Measurements from ENCODE around the gene SMAD7. TPM values are rescaled to one million over a fixed set of nuclear protein-coding genes. Genes with fewer than 3 reads are reported as not detected.

Gene SMAD7
- total RNA-seq, 2 experiments from 2014 or later = 244 to 254 TPM

DNA sequence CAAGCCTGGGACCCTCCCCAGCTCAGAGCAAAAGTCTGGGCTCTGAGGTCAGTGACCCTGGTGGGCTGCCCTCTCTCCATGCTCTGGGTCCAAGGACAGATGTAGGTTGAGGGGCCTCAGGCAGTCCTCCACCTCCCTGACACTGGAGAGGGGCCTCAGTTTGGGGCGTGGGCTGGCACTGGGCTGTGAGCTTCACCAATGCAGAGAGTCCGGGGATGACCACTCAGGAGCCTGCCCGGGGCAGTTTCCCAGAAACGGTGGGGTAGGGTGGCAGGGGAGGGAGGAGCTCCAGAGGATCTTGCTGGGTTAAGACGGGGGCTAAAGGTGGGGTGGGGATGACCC is 40.5 kb upstream of the SMAD7 start:
- no peak for DNase-seq
- Mint-ChIP-seq H3K27ac (no peak overlapping the region), H3K4me1 (ENCODE audit: low read depth) (peaks cover 4% of the 10 kb centered on the region), H3K27me3 (no peaks in the 10 kb centered on the region), H3K4me3 (no peak overlapping the region), H3K9me3 (no peaks in the 10 kb centered on the region), H3K36me3 (ENCODE audit: low read depth) (no peaks in the 10 kb centered on the region)
- Histone ChIP-seq H3K4me1 (ENCODE audit: insufficient read depth, low read length) (peaks cover 6% of the 10 kb centered on the region), H3K36me3 (ENCODE audit: insufficient read depth, low read length) (no peaks in the 10 kb centered on the region), H3K9me3 (ENCODE audit: control insufficient read depth in 1 of 2, insufficient read depth in 1 of 2, low read length in 2 of 2) (no peaks in the 10 kb centered on the region), H3K4me3 (ENCODE audit: low read length) (no peak overlapping the region), H3K27ac (ENCODE audit: low read depth in 1 of 2, low read length in 2 of 2) (no peak overlapping the region), H3K27me3 (ENCODE audit: control insufficient read depth in 1 of 2, insufficient read depth in 2 of 2, low read length in 2 of 2) (no peaks in the 10 kb centered on the region)
- ATAC-seq (ENCODE audit: poor library complexity) = no peak
- POLR2A ChIA-PET = no interaction called here
- CTCF ChIA-PET = no interaction called here
- TF ChIP-seq, protein P1, sequence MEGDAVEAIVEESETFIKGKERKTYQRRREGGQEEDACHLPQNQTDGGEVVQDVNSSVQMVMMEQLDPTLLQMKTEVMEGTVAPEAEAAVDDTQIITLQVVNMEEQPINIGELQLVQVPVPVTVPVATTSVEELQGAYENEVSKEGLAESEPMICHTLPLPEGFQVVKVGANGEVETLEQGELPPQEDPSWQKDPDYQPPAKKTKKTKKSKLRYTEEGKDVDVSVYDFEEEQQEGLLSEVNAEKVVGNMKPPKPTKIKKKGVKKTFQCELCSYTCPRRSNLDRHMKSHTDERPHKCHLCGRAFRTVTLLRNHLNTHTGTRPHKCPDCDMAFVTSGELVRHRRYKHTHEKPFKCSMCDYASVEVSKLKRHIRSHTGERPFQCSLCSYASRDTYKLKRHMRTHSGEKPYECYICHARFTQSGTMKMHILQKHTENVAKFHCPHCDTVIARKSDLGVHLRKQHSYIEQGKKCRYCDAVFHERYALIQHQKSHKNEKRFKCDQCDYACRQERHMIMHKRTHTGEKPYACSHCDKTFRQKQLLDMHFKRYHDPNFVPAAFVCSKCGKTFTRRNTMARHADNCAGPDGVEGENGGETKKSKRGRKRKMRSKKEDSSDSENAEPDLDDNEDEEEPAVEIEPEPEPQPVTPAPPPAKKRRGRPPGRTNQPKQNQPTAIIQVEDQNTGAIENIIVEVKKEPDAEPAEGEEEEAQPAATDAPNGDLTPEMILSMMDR (IDR thresholded peaks at IDR 0.05) = no peak
- intact Hi-C loops (cut with DNase I, micrococcal nuclease) = no loop called here

DNA sequence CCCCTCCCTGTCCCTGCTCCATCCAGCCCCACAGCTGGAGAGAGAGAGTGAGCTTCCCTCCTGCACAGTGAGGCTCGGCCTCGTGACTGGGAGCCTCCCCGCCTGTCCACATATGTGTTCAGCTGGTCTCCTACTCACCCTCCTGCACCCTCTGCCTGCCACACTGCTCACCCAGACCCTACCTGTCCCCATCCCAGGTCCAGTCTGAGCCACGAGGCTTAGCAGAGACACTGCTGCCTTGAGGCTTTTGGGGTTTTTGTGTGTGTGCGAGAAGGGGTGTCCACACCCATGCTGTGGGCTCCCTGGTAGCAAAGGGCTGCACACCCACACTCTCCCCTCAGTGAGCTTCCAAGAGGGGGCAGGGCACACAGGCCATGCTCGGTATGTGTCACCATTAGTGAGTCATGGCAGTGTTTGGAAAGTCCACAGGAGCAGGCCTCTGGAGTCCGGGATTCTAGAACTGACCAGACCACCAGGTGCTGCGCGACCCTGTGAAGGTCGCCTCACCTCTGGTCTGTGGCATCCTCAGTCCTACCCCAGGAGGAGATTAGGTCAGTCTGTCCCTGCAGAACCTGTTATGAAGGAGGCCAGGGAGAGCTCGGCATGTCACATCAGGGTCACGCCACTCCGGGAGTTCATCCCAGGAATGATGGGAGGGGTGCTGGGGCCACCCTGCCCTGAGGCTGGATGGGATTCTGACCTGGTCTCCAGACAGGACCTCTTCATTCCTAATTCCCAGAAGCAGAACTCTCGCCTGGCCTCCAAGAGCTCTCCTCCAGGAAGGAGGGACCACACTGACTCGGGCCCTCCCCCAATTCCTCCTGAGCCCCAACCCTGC is 39.9 kb upstream of the SMAD7 start:
- TF ChIP-seq, protein P1 (IDR thresholded peaks at IDR 0.05) = no peak
- no peaks in the 10 kb centered on the region for H3K27me3 Mint-ChIP-seq
- Histone ChIP-seq H3K4me3 (ENCODE audit: low read length) (no peak overlapping the region), H3K9me3 (ENCODE audit: control insufficient read depth in 1 of 2, insufficient read depth in 1 of 2, low read length in 2 of 2) (no peaks in the 10 kb centered on the region), H3K27me3 (ENCODE audit: control insufficient read depth in 1 of 2, insufficient read depth in 2 of 2, low read length in 2 of 2) (no peaks in the 10 kb centered on the region), H3K27ac (ENCODE audit: low read depth in 1 of 2, low read length in 2 of 2) (no peak overlapping the region), H3K4me1 (ENCODE audit: insufficient read depth, low read length) (peaks cover under 1% of the 10 kb centered on the region), H3K36me3 (ENCODE audit: insufficient read depth, low read length) (no peaks in the 10 kb centered on the region)
- POLR2A ChIA-PET = no interaction called here
- H3K27ac Mint-ChIP-seq = no peak overlapping the region
- DNase-seq (peak in 2 of 14 experiments; percentile 39 to 54), ATAC-seq (ENCODE audit: poor library complexity) (no peak)
- H3K4me1 Mint-ChIP-seq (ENCODE audit: low read depth) = no peaks in the 10 kb centered on the region
- H3K4me3 Mint-ChIP-seq = no peak overlapping the region
- intact Hi-C loops (cut with DNase I, micrococcal nuclease) = no loop called here
- no peaks in the 10 kb centered on the region for H3K9me3 Mint-ChIP-seq
- H3K36me3 Mint-ChIP-seq (ENCODE audit: low read depth) = no peaks in the 10 kb centered on the region
- CTCF ChIA-PET = no interaction called here

DNA sequence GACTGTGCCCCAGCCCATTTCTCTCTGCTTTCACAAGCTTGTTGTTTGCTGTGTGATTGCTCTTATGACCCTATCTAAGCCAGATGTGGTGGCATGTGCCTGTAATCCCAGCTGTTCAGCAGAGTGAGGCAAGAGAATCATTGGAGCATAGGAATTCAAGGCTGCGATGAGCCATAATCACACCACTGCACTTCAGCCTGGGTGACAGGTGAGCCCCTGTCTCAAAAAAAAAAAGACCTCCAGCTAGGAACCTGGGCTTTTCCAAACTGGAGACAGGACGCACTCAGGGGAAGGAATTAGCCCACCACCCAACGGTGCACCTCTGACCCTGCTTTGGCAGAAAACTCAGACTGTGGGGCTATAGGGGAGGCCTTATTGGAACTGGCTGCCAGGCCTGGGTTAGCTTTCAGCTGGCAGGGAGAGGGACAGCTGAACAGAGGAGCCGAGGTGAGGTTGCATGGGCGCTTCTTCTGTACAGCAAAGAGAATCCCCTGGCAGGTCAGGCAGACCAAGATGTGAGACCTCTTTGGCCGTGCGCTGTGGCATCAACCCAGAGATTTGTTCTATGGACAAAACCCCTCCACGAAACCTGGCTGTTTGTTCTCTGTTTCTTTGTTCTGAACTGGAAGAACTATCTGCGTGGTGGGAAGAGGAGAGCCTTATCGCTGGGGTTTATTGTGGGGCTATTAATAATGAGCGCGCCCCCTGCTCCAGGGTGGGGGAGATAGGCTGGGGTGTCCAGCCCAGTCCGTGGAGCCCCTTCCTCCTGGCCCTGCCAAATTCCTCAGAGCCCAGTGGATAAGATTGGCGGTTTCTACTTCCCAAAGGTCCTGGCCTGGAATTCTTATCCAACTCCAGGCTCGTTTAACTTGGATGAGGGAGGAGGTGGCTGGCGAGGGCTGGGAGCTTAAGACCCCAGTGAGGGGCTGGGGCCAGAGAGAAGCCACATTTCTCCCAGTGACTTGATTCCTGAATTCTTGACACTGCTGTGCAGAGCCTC is 38.8 kb upstream of the SMAD7 start:
- TF ChIP-seq, protein P1 (IDR thresholded peaks at IDR 0.05) = no peak
- no peaks in the 10 kb centered on the region for H3K27me3 Mint-ChIP-seq
- H3K27me3 ChIP-seq (ENCODE audit: control insufficient read depth in 1 of 2, insufficient read depth in 2 of 2, low read length in 2 of 2) = no peaks in the 10 kb centered on the region

More for the DNA sequence above, 38.8 kb upstream of the SMAD7 start:
- H3K4me1 ChIP-seq (ENCODE audit: insufficient read depth, low read length) = no peaks in the 10 kb centered on the region
- H3K36me3 ChIP-seq (ENCODE audit: insufficient read depth, low read length) = no peaks in the 10 kb centered on the region
- no peaks in the 10 kb centered on the region for H3K9me3 Mint-ChIP-seq
- no peak overlapping the region for H3K4me3 ChIP-seq (ENCODE audit: low read length)
- H3K4me1 Mint-ChIP-seq (ENCODE audit: low read depth) = no peaks in the 10 kb centered on the region
- H3K27ac Mint-ChIP-seq = no peak overlapping the region
- no peaks in the 10 kb centered on the region for H3K36me3 Mint-ChIP-seq (ENCODE audit: low read depth)
- no peaks in the 10 kb centered on the region for H3K9me3 ChIP-seq (ENCODE audit: control insufficient read depth in 1 of 2, insufficient read depth in 1 of 2, low read length in 2 of 2)
- ChIA-PET CTCF (interaction anchor here (0.6 kb wide), 1 partner anchor 9 kb away, joined by 3 read pairs; no protein-coding TSS in a partner anchor), POLR2A (no interaction called here)
- DNase-seq (no peak), ATAC-seq (ENCODE audit: poor library complexity) (no peak)
- intact Hi-C loops (cut with DNase I, micrococcal nuclease) = no loop called here
- H3K4me3 Mint-ChIP-seq = no peak overlapping the region
- no peak overlapping the region for H3K27ac ChIP-seq (ENCODE audit: low read depth in 1 of 2, low read length in 2 of 2)
